22Rv1 (cell line): ENCODE data around the gene SYNPR.

ENCODE experiments used
- H3K27ac ChIP-seq: fragments of 450-650 bp; 2 replicates; pipeline ENCODE4 v1.5.1; 2017
- ZFX ChIP-seq: fragments of 450-650 bp; IDR thresholded peaks from 2 replicates; pipeline ENCODE4 v1.6.1; 2017; ENCODE audit warnings: antibody characterized with exemption, borderline replicate concordance
- TF ChIP-seq, protein P1 (sequence below): fragments of 450-650 bp; IDR thresholded peaks from 2 replicates; pipeline ENCODE4 v1.5.1; 2017; ENCODE audit warnings: mild to moderate bottlenecking

SYNPR gene

DNA sequence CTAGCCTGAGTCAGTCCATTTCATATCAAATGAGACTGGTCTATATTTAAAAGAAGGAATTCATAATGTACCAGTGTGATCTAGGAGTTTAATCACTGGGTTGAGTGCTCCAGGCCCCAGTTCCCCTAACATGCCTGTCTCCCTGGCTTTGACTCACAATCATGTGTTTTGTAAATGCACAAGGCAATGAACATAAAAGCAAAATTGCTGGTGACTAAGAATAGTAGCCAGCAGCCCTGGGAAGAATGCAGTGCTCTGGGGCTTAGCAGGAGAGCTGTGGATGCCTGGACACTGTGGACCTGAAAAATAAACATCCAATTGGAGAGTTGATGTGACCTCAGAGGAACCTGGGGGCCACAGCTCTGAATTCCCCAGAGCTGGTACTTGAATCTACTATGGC lies 50.3 kb downstream of the SYNPR start:
- TF ChIP-seq ZFX, result no peak
- TF ChIP-seq, protein P1, sequence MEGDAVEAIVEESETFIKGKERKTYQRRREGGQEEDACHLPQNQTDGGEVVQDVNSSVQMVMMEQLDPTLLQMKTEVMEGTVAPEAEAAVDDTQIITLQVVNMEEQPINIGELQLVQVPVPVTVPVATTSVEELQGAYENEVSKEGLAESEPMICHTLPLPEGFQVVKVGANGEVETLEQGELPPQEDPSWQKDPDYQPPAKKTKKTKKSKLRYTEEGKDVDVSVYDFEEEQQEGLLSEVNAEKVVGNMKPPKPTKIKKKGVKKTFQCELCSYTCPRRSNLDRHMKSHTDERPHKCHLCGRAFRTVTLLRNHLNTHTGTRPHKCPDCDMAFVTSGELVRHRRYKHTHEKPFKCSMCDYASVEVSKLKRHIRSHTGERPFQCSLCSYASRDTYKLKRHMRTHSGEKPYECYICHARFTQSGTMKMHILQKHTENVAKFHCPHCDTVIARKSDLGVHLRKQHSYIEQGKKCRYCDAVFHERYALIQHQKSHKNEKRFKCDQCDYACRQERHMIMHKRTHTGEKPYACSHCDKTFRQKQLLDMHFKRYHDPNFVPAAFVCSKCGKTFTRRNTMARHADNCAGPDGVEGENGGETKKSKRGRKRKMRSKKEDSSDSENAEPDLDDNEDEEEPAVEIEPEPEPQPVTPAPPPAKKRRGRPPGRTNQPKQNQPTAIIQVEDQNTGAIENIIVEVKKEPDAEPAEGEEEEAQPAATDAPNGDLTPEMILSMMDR, result no peak
- H3K27ac ChIP-seq, result no peak overlapping the region

DNA sequence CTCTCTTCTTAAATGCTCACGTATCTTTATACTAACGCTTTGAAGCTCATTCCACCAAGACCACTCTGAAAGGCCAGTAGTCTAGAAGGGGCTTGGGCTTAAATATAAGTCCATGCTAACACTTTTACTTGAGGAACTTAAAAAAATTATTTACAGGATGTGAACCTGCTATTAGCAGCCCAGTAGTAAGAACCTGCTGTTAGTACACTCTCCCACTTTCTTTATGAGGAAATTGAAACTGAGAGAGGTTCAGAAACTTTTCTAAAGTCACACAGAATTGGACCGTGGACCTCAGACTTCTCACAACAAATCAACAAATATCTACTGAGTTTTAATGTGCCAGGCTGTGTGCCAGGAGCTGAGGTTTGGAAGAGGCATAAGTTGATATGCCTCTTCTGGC lies 53.4 kb downstream of the SYNPR start:
- TF ChIP-seq ZFX, result no peak
- TF ChIP-seq, protein P1, result no peak
- no peak overlapping the region for H3K27ac ChIP-seq

DNA sequence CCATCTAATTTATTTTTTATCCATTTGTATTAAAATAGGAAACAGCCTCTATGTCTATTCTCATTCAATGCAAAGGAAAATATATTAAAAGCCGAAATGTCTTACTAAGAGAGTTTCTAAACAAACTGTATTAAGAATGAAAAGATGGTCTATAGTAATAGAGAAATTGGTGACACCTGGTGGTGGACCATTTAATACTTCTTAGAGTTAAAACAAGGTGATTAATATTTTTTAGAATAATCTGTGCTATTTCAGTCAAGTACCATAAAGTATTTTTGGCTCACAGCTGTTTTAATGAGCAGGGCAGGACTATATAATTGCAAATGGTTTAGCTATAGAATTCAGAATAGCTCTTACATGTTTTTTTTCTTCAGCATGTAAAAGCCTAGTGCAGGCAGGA lies 55.7 kb downstream of the SYNPR start:
- no peak overlapping the region for H3K27ac ChIP-seq
- TF ChIP-seq ZFX, result no peak
- TF ChIP-seq, protein P1, result peak; percentile 45

GRCh38 chr3:63338351-63338750 lies 60.2 kb downstream of the SYNPR start:
- TF ChIP-seq, protein P1, result no peak
- no peak for TF ChIP-seq ZFX
- no peak overlapping the region for H3K27ac ChIP-seq

DNA sequence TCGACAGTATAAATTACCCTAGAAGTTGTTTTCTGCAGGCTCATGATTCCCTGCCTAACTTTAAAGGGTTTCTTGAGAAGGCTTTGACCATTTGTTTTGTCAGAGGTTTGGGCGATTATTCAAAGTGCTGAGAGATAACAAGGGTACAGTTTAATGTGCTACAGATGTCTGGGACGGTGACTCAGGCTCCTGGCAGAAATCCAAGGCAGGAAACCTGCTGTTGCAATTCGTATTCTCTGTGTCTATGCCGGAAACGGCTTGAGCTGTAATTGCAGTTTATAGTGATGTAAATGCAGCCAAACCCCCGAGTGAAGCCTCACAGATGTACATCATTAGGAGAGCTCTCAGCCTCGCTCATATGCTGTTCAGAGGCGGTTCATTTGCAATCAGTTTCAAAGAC lies 65.6 kb downstream of the SYNPR start:
- TF ChIP-seq, protein P1, result no peak
- no peak for TF ChIP-seq ZFX
- H3K27ac ChIP-seq, result no peak overlapping the region

- H3K27ac ChIP-seq, result no peak overlapping the region
- TF ChIP-seq, protein P1, result no peak
- TF ChIP-seq ZFX, result no peak
Measured at GRCh38 chr3:63344661-63345060, 66.6 kb downstream of the SYNPR start.

- no peak overlapping the region for H3K27ac ChIP-seq
- TF ChIP-seq, protein P1, result peak; percentile 90
- TF ChIP-seq ZFX, result no peak
Measured at GRCh38 chr3:63349583-63350573, 71.8 kb downstream of the SYNPR start.
